GM12872 (cell line): ENCODE measurements around the gene FNDC4.

ENCODE experiments used
- TF ChIP-seq, protein P1 (sequence below): IDR thresholded peaks from 3 replicates; pipeline ENCODE4 v1.5.1; 2011; ENCODE audit warnings: low read depth, mild to moderate bottlenecking, low read length, moderate library complexity; ENCODE audit not compliant: insufficient read depth

FNDC4 gene

DNA sequence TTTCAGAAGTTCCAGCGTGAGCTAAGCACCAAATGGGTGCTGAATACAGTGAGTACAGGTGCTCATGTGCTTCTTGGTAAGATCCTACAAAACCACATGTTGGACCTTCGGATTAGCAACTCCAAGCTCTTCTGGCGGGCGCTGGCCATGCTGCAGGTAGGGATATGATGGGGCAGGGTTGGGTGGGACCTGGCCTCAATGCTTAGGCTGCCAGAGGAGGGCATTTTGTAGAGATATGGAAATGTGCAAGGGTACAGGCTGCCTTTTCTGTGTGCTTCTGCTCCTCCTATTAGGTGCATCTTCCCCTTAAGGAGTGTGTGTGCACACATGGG, 23.7 kb upstream of the FNDC4 start:
- TF ChIP-seq, protein P1, sequence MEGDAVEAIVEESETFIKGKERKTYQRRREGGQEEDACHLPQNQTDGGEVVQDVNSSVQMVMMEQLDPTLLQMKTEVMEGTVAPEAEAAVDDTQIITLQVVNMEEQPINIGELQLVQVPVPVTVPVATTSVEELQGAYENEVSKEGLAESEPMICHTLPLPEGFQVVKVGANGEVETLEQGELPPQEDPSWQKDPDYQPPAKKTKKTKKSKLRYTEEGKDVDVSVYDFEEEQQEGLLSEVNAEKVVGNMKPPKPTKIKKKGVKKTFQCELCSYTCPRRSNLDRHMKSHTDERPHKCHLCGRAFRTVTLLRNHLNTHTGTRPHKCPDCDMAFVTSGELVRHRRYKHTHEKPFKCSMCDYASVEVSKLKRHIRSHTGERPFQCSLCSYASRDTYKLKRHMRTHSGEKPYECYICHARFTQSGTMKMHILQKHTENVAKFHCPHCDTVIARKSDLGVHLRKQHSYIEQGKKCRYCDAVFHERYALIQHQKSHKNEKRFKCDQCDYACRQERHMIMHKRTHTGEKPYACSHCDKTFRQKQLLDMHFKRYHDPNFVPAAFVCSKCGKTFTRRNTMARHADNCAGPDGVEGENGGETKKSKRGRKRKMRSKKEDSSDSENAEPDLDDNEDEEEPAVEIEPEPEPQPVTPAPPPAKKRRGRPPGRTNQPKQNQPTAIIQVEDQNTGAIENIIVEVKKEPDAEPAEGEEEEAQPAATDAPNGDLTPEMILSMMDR = no peak

DNA sequence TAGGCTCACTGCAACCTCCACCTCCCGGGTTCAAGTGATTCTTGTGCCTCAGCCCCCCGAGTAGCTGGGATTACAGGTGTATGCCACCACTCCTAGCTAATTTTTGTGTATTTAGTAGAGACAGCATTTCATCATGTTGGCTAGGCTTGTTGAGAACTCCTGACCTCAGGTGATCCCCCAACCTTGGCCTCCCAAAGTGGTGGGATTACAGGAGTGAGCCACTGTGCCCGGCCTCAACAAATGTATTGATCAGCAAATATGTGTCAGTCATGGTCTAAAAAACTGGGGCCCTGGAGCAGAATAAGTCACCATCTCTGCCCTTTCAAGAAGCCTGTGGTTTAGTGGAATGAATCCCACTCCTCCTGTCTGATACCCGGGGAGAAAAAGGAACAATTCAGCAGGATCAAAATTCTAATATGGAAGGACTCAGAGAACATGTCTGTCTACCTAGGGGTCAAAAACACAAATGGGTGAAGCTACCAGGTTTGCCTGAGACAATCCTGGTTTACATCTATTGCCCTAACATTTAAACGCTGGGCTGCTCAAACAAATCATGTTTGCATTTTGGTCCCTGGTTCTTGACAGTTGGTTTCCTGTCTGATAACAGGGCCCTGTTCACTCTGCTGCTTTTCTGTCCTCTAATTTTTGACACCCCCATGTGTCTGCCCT, 23.2 kb upstream of the FNDC4 start:
- TF ChIP-seq, protein P1 = no peak

DNA sequence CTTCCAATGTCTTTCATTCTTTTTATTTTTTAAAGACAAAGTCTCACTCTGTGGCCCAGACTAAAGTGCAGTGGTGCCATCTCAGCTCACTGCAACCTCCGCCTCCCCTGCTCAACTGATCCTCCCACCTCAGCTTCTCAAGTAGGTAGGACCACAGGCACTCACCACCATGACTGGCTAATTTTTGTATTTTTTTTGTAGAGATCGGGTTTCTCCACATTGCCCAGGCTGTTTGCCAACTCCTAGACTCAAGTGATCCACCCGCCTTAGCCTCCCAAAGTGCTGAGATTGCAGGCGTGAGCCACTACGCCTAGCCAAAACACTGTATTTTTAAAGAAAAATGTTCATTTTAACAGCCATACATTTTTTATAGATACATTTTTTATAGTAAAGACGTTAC, 14.3 kb upstream of the FNDC4 start:
- TF ChIP-seq, protein P1 = no peak

DNA sequence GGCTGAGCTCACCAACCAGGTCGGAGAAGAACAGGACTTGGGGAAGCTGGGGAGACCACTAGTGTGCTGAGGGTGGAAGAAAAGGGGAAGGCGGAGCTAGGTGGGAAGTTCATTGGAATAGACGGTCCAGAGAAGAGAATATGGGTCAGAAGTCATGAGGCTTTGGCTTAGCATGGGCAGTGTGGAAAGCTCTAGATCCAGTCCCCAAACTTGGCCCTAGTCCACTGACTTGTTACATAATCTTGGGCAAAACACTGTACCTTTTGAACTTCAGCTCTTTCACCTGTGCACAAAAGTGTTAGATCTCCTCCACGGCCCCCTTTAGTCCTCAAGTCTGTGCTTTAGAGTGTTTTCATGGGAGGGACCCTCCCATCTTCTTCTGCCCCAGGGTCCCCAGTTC, 12.3 kb upstream of the FNDC4 start:
- TF ChIP-seq, protein P1 = no peak

DNA sequence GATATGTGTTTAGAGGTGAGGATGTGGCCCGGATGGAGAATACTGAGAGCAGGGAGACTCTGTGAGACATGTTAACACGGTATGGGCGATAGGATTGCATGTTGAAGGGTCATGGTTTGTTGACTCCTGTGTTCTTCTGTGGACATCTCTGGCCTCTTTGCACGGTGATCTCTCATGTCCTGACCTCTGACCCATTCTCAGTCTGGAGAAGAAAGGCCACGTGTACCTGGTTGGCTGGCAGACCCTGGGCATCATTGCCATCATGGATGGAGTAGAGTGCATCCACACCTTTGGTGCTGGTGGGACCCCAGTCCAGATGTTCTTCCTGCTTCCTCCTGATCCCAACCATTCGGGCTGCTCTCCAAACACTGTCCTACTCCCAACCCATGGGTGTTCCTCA, 11.6 kb upstream of the FNDC4 start:
- TF ChIP-seq, protein P1 = no peak

DNA sequence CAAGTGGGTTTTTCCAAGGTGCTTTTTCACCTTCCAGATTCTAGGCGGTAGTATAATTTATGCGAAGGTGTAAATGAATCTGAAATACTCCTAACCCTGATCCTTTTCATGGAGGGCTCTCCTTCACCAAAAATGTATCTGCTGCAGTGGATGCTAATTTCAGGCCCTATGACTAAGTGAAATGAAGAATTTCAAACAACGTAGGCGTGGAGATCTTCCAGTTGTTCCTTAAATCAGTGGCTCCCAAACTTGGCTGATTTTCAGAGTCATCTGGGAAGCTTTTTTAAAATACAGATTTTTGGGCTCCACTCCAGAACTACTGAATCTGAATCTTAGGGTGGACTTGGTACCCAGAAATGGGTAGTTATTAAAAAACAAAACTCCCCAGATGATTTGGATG, 7.1 kb upstream of the FNDC4 start:
- TF ChIP-seq, protein P1 = no peak

DNA sequence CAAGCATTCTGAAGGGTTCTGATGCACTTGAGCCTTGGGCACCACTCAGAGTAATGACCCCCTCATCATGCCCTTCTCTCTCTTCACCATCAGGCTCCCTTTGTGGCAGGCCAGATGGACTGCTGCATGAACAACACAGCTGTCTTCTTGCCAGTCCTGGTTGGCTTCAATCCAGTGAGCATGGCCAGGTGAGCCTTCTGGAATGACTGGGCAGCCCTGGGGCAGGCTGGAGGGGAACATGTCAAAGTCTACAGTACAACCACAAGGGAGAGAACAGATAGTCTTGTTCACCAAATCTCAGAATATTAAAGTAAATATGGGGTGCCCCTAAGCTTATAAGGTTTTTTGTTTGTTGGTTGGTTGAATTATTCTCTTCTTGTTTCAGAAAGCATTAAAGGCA, 6.0 kb upstream of the FNDC4 start:
- TF ChIP-seq, protein P1 = no peak
